GM12874 (cell line): Measurements from ENCODE around the gene UBE2J2.

Experiments
- CTCF ChIP-seq: IDR thresholded peaks from 2 replicates; pipeline ENCODE4 v1.5.1; 2011; ENCODE audit warnings: low read depth, mild to moderate bottlenecking, control low read depth, low read length, moderate library complexity; ENCODE audit not compliant: insufficient read depth

UBE2J2 gene

GRCh38 chr1:1215881-1216605 lies 57.6 kb downstream of the UBE2J2 start:
- TF ChIP-seq CTCF: no peak

- TF ChIP-seq CTCF: no peak
Measured at GRCh38 chr1:1215080-1215676, 58.5 kb downstream of the UBE2J2 start.

- TF ChIP-seq CTCF: no peak
Measured at GRCh38 chr1:1213345-1214265, 60.0 kb downstream of the UBE2J2 start, which contains the start of gene TNFRSF4. TSS of gene TNFRSF4 (minus strand) at chr1:1214153. CDS start at chr1:1214127, 26 bp downstream.

GRCh38 chr1:1212780-1213344 lies 60.8 kb downstream of the UBE2J2 start:
- TF ChIP-seq CTCF: no peak

DNA sequence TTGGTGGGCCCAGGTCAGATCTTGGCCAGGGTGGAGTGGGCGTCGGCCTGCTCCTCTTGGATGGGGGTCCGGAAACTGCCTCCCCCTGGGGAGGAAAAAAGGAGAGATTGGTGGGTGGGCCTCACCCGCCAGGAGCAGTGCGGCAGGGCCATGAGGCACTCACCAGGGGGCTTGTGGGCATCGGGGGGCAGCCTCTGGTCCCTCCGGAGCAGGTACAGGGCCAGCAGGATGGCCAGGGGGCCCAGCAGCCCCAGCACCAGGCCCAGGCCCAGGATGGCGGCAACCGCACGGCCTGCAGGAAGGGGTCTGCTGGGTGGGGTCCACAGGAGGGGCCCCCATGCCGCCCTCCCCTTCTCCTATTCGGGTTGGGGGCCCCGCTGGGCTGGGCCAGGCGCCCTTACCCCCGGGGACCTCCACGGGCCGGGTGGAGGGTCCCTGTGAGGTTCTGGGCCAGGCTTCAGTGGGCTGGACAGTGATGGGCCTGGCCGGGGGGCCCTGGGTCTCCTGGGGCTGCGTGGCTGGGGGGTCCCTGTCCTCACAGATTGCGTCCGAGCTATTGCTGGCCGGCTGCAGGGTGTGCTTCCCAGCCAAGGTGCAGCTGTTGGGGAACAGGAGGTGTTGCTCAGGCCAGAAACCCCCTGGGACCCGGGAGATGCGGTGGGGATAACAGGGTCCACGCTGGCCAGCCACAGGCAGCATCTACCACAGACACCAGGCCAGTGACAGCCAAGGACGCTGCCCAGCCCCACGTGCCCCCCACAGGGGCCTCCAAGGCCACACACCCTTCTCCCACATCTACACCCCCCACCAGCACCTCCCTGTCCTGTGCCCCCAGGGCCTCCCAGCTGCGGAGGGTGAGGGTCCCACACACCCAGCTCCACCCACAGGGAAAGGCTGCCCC lies 61.9 kb downstream of the UBE2J2 start:
- no peak for TF ChIP-seq CTCF

DNA sequence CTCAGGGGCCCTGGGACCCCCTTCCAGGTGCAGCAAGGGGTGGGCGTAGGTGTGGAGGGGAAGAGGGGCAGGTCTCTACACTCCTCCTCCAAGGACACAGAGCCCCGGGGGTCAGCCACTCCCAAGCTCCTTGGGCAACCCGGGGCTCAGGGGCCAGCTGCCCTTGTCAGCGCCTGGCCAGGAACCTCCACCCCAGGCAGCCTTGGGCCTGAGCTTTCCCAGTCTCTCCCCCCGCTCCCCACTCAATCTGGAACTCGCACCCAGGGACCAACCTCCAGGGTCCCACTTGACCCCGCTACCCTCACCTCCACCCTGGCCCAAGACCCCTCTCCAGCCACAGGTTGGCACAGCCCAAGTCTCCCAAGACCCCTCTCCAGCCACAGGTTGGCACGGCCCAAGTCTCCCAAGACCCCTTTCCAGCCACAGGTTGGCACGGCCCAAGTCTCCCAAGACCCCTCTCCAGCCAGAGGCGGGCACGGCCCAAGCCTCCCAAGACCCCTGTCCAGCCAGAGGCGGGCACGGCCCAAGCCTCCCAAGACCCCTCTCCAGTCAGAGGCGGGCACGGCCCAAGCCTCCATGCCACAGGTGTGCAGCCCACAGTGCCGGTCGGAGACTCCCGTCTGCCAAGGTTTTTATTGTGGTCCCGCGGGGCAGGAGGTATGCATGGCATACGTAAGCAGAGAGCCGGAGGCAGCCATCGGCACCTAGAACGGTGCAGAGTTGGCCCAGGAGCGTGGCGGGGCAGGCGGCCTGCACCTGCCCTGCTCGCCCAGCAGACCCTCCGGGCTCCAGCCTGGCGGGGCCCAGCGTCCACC lies 62.7 kb downstream of the UBE2J2 start:
- no peak for TF ChIP-seq CTCF
